GM12878 (cell line): ENCODE data around the gene LRRC59. TPM values are rescaled to one million over a fixed set of nuclear protein-coding genes. Genes with fewer than 3 reads are reported as not detected.
A peak's percentile ranks its signal among the peaks of the same experiment; 100 is the strongest.

Experiments used
- ATAC-seq: fragments of 200-7000 bp; cut with Tn5 transposase; 3 replicates; pipeline ENCODE4 v1.9.1; 2020; ENCODE audit warnings: mild to moderate bottlenecking, moderate library complexity
- BruUV-seq: library from RNA; stranded (reverse); fragments of 400-500 nt; replicated peaks from 2 replicates; lab custom pipeline; 2021; lab: Mats Ljungman, UMichigan
- CTCF ChIA-PET: fragments of 300-600 bp; sonication (Branson Sonifier 250); formaldehyde crosslinking; extraction: SDS; loops from one replicate; lab custom pipeline; 2021; ENCODE audit warnings: inconsistent platforms; lab: Yijun Ruan, JAX
- POLR2A ChIA-PET: fragments of 350-600 bp; formaldehyde crosslinking; extraction: SDS; loops from one replicate; lab custom pipeline; 2021; ENCODE audit warnings: inconsistent platforms; lab: Charles Lee
- RAD21 ChIA-PET: fragments of 300-600 bp; sonication (Branson Sonifier 250); formaldehyde crosslinking; loops from one replicate; lab custom pipeline; 2023; ENCODE audit warnings: antibody characterized with exemption; ENCODE audit not compliant: unreplicated experiment; lab: Charles Lee
- SMC1A ChIA-PET: fragments of 300-600 bp; sonication (Branson Sonifier 250); formaldehyde crosslinking; loops from one replicate; lab custom pipeline; 2023; ENCODE audit not compliant: unreplicated experiment, uncharacterized antibody; lab: Charles Lee
- DNase-seq: peaks from one replicate; pipeline ENCODE4 v3.0.0-alpha.2; 2011; ENCODE audit warnings: low read depth, low spot score
- FAIRE-seq: peaks from 3 replicates; lab custom pipeline; 2011; peaks lifted over from hg19 to GRCh38; lab: Jason Lieb, UNC
- H2AFZ ChIP-seq: 2 replicates; pipeline ENCODE4 v1.6.0; 2011; ENCODE audit warnings: low read depth, low read length, control low read depth; ENCODE audit not compliant: control insufficient read depth
- H3K27ac ChIP-seq: 2 replicates; pipeline ENCODE4 v1.5.1; 2011; ENCODE audit warnings: control low read depth; ENCODE audit not compliant: control insufficient read depth, insufficient read depth
- H3K27me3 ChIP-seq, 2 experiments: replicated peaks in 1 of 2; 2 replicates each; pipeline versions ENCODE4 v1.6.0 to v1.6.1; 2011; ENCODE audit warnings: low read length in 1 of 2; ENCODE audit not compliant: control insufficient read depth in 2 of 2, insufficient read depth in 2 of 2
- H3K36me3 ChIP-seq, 2 experiments: 2 replicates each; pipeline ENCODE4 v1.5.1; 2011; ENCODE audit warnings: low read length in 1 of 2; ENCODE audit not compliant: control insufficient read depth in 2 of 2, insufficient read depth in 2 of 2
- H3K4me1 ChIP-seq: 2 replicates; pipeline ENCODE4 v1.6.1; 2011; ENCODE audit warnings: mild to moderate bottlenecking, low read length, moderate library complexity, mixed read lengths; ENCODE audit not compliant: control insufficient read depth, insufficient read depth
- H3K4me2 ChIP-seq: 2 replicates; pipeline ENCODE4 v1.6.0; 2011; ENCODE audit warnings: control low read depth; ENCODE audit not compliant: control insufficient read depth, insufficient read depth
- H3K4me3 ChIP-seq: fragments of 200-600 bp; sonication (generic); 2 replicates; pipeline ENCODE4 v1.5.1; 2016
- H3K79me2 ChIP-seq: 2 replicates; pipeline ENCODE4 v1.6.0; 2011; ENCODE audit warnings: low read length; ENCODE audit not compliant: control insufficient read depth, insufficient read depth
- H3K9ac ChIP-seq: 2 replicates; pipeline ENCODE4 v1.8.0; 2011; ENCODE audit warnings: low read length, control low read depth, mixed read lengths; ENCODE audit not compliant: control insufficient read depth, insufficient read depth
- H3K9me3 ChIP-seq: replicated peaks from 3 replicates; pipeline ENCODE4 v1.5.1; 2011; ENCODE audit warnings: mild to moderate bottlenecking, low read length; ENCODE audit not compliant: control insufficient read depth, insufficient read depth
- H4K20me1 ChIP-seq: 2 replicates; pipeline ENCODE4 v1.6.0; 2011; ENCODE audit not compliant: control insufficient read depth, insufficient read depth
- ASH2L ChIP-seq: fragments of 300-600, 200-600 bp; sonication (generic); IDR thresholded peaks from 2 replicates; pipeline ENCODE4 v1.6.1; 2017; ENCODE audit warnings: low read depth, mild to moderate bottlenecking, borderline replicate concordance
- HDAC6 ChIP-seq: fragments of 200-600 bp; sonication (generic); IDR thresholded peaks from one replicate; pipeline ENCODE4 v1.8.0; 2017; ENCODE audit warnings: antibody characterized with exemption; ENCODE audit not compliant: unreplicated experiment
- IKZF1 ChIP-seq: fragments of 450-650 bp; conservative IDR thresholded peaks from 2 replicates; pipeline ENCODE4 v1.6.1; 2017; ENCODE audit warnings: antibody characterized with exemption, mild to moderate bottlenecking
- JUNB ChIP-seq: IDR thresholded peaks from 2 replicates; pipeline ENCODE4 v1.6.1; 2016; ENCODE audit warnings: antibody characterized with exemption, mild to moderate bottlenecking
- POLR2A ChIP-seq: IDR thresholded peaks from 2 replicates; pipeline ENCODE4 v1.6.1; 2011; ENCODE audit warnings: low read depth, mild to moderate bottlenecking, low read length
- POLR2AphosphoS5 ChIP-seq: IDR thresholded peaks from 2 replicates; pipeline ENCODE4 v1.6.1; 2011; ENCODE audit warnings: mild to moderate bottlenecking, low read length, inconsistent platforms
- TCF12 ChIP-seq: IDR thresholded peaks from 2 replicates; pipeline ENCODE4 v1.6.1; 2011; ENCODE audit warnings: low read depth, mild to moderate bottlenecking, low read length
- WGBS: methylation state at CpG from one replicate; pipeline ENCODE4 v1.1.6; 2016; ENCODE audit warnings: low lambda C conversion rate; ENCODE audit not compliant: insufficient replicate concordance, insufficient coverage; ENCODE audit errors: missing lambda C conversion rate; 5-methylcytosine and 5-hydroxymethylcytosine counted together
- in situ Hi-C: fragments of 300-500 bp; cut with MboI; formaldehyde crosslinking; loops from 9 replicates; pipeline ENCODE4 v1.14.3; 2018; ENCODE audit warnings: mixed read lengths
- intact Hi-C: fragments of 100-400 bp; cut with micrococcal nuclease; formaldehyde crosslinking; loops from one replicate; pipeline ENCODE4 v1.14.2; 2022; ENCODE audit not compliant: unreplicated experiment
- polyA plus RNA-seq, 11 experiments: library from polyadenylated mRNA; depleted of rRNA in 4 of 11; unstranded in 6 of 11; stranded (reverse) in 5 of 11; fragments of >200 nt; fragmentation: Nextera tagmentation in 4 of 11; fragmentation: Illumina TruSeq in 1 of 11; extraction: Ambion mirVana in 4 of 11; extraction: Trizol in 1 of 11; gene quantifications; 1 replicate in 1 of 11; 2 replicates in 10 of 11; pipeline versions ENCODE4 v1.2.1 to v1.2.3, GENCODE V29; 2011 to 2016; ENCODE audit warnings: inconsistent platforms in 2 of 11, missing spikeins in 2 of 11, low read depth in 1 of 11
- total RNA-seq, 4 experiments: library from RNA; depleted of rRNA in 3 of 4; stranded (reverse); fragments of >200 nt in 3 of 4; fragmentation: Illumina TruSeq in 1 of 4; extraction: Trizol in 1 of 4; gene quantifications; 2 replicates each; pipeline versions ENCODE4 v1.2.1 to v1.2.3, GENCODE V29; 2013 to 2021

The LRRC59 gene
- total and polyA plus RNA-seq, 10 of the 15 experiments (the other 5 are each of a cell fraction or from before 2014, with no cell fraction given): 8.8 to 82.2 (median 63.0) TPM

GRCh38 chr17:50349243-50349600 lies 48.1 kb downstream of the LRRC59 start:
- intact Hi-C loops: loop anchor here (5.0 kb wide), 2 partner anchors 42 to 128 kb away; partner anchors contain the start of gene RSAD1

GRCh38 chr17:50348522-50349242 lies 48.6 kb downstream of the LRRC59 start:
- no peak for FAIRE-seq
- H3K9ac ChIP-seq: no peak overlapping the region
- ChIA-PET RAD21 (interaction anchor here (0.8 kb wide), 1 partner anchor 13 kb away, joined by 4 read pairs; no protein-coding TSS in a partner anchor), POLR2A (interaction anchor here (0.7 to 1.5 kb wide), 2 partner anchors 13 to 32 kb away, joined by 3 to 4 read pairs; no protein-coding TSS in a partner anchor), CTCF (interaction anchor here (1.2 to 8.0 kb wide), 3 partner anchors 13 to 49 kb away, joined by 3 to 68 read pairs (median 6); partner anchors contain the start of gene LRRC59), SMC1A (interaction anchor here (1.6 to 3.3 kb wide), 2 partner anchors 13 to 20 kb away, joined by 3 to 17 read pairs; no protein-coding TSS in a partner anchor)
- in situ Hi-C loops: no loop called here
- no peaks in the 10 kb centered on the region for H3K27me3 ChIP-seq
- 60% methylated on average over 7 of the region's 7 CpGs for WGBS
- TF ChIP-seq IKZF1 (no peak), POLR2A (peak; percentile 43), POLR2AphosphoS5 (peak; percentile 4; the same call in 1 of the 2 replicates)
- no peak overlapping the region for H3K4me2 ChIP-seq
- peaks cover 3% of the 10 kb centered on the region for H3K4me1 ChIP-seq
- H3K36me3 ChIP-seq: no peaks in the 10 kb centered on the region; a peak in 2 of 4 replicates
- intact Hi-C loops: loop anchor here (5.0 kb wide), 2 partner anchors 41 to 129 kb away; partner anchors contain the start of gene RSAD1
- TSS peak; percentile 44 for BruUV-seq
- H4K20me1 ChIP-seq: no peaks in the 10 kb centered on the region
- no peak overlapping the region for H3K4me3 ChIP-seq
- no peaks in the 10 kb centered on the region for H3K9me3 ChIP-seq
- no peak overlapping the region for H3K27ac ChIP-seq
- DNase-seq: no peak
- ATAC-seq: no peak
- H3K79me2 ChIP-seq: peaks cover 5% of the 10 kb centered on the region
- H2AFZ ChIP-seq: no peak overlapping the region

More at GRCh38 chr17:50349243-50349600, 48.1 kb downstream of the LRRC59 start:
- ChIA-PET CTCF (interaction anchor here (1.6 to 8.0 kb wide), 2 partner anchors 12 to 48 kb away, joined by 6 to 68 read pairs; partner anchors contain the start of gene LRRC59), POLR2A (interaction anchor here (0.7 to 1.5 kb wide), 2 partner anchors 13 to 33 kb away, joined by 3 to 4 read pairs; no protein-coding TSS in a partner anchor), RAD21 (interaction anchor here (0.8 kb wide), 1 partner anchor 13 kb away, joined by 4 read pairs; no protein-coding TSS in a partner anchor), SMC1A (no interaction called here)
- peaks cover 0 to 5% of the 10 kb centered on the region in 2 experiments; a peak in 3 of 4 replicates for H3K36me3 ChIP-seq
- H3K4me1 ChIP-seq: peaks cover 3% of the 10 kb centered on the region
- H4K20me1 ChIP-seq: no peaks in the 10 kb centered on the region
- no peak overlapping the region for H2AFZ ChIP-seq
- H3K4me2 ChIP-seq: no peak overlapping the region
- DNase-seq (no peak), FAIRE-seq (no peak), ATAC-seq (no peak)
- 99% methylated on average over 5 of the region's 5 CpGs for WGBS
- no TSS peak for BruUV-seq
- in situ Hi-C loops: no loop called here
- H3K4me3 ChIP-seq: no peak overlapping the region
- H3K27me3 ChIP-seq: no peaks in the 10 kb centered on the region
- no peak for TF ChIP-seq JUNB
- no peak for TF ChIP-seq ASH2L
- TF ChIP-seq HDAC6: no peak
- TF ChIP-seq TCF12: no peak
- peak; percentile 7 for TF ChIP-seq POLR2A
- no peak overlapping the region for H3K9ac ChIP-seq
- peaks cover 5% of the 10 kb centered on the region for H3K79me2 ChIP-seq
- H3K27ac ChIP-seq: no peak overlapping the region
- no peaks in the 10 kb centered on the region for H3K9me3 ChIP-seq
